MCF 10A (cell line): ENCODE data around the gene RCBTB2. TPM values are rescaled to one million over a fixed set of nuclear protein-coding genes. Genes with fewer than 3 reads are reported as not detected.

Experiments
- BruUV-seq: library from RNA; stranded (reverse); fragments of 400-500 nt; replicated peaks from 2 replicates; lab custom pipeline; 2021; lab: Mats Ljungman, UMichigan
- CTCF ChIA-PET: fragments of 300-600 bp; sonication (Branson Sonifier 250); formaldehyde crosslinking; extraction: SDS; loops from one replicate; lab custom pipeline; 2021; ENCODE audit warnings: antibody characterized with exemption, inconsistent platforms; lab: Yijun Ruan, JAX
- POLR2A ChIA-PET: fragments of 300-600, 350-650 bp; sonication (Branson Sonifier 250); formaldehyde crosslinking; extraction: SDS; loops from one replicate; lab custom pipeline; 2020; ENCODE audit warnings: antibody characterized with exemption, inconsistent platforms; lab: Yijun Ruan, JAX
- DNase-seq: peaks from one replicate; pipeline ENCODE4 v3.0.0-alpha.2; 2018; ENCODE audit not compliant: unreplicated experiment
- H3K27ac Mint-ChIP-seq: one replicate; pipeline ENCODE4 v1.8.0; 2022; ENCODE audit warnings: mild to moderate bottlenecking, low read depth, mixed read lengths; ENCODE audit not compliant: unreplicated experiment
- H3K27me3 Mint-ChIP-seq: one replicate; pipeline ENCODE4 v1.8.0; 2022; ENCODE audit warnings: mixed read lengths; ENCODE audit not compliant: insufficient read depth, unreplicated experiment
- H3K36me3 Mint-ChIP-seq: one replicate; pipeline ENCODE4 v1.8.0; 2022; ENCODE audit warnings: mild to moderate bottlenecking, moderate library complexity, mixed read lengths; ENCODE audit not compliant: insufficient read depth, unreplicated experiment
- H3K4me1 Mint-ChIP-seq: one replicate; pipeline ENCODE4 v1.8.0; 2022; ENCODE audit warnings: mixed read lengths; ENCODE audit not compliant: insufficient read depth, unreplicated experiment
- H3K4me3 Mint-ChIP-seq: one replicate; pipeline ENCODE4 v1.8.0; 2022; ENCODE audit warnings: mild to moderate bottlenecking, moderate library complexity, mixed read lengths; ENCODE audit not compliant: unreplicated experiment
- H3K9me3 Mint-ChIP-seq: one replicate; pipeline ENCODE4 v1.8.0; 2022; ENCODE audit warnings: mixed read lengths; ENCODE audit not compliant: unreplicated experiment
- intact Hi-C: fragments of 100-400 bp; cut with micrococcal nuclease; formaldehyde crosslinking; loops from 2 replicates; pipeline ENCODE4 v1.14.1; 2022
- total RNA-seq: library from RNA; stranded (reverse); gene quantifications from 2 replicates; pipeline ENCODE4 v1.2.3, GENCODE V29; 2022
- TF ChIP-seq, protein P1 (sequence below): fragments of 200-600 bp; IDR thresholded peaks from one replicate; pipeline ENCODE4 v1.8.0; 2022; ENCODE audit warnings: antibody characterized with exemption, mild to moderate bottlenecking; ENCODE audit not compliant: unreplicated experiment

The RCBTB2 gene
- total RNA-seq, 1 experiment from 2014 or later, result 2.4 TPM

DNA sequence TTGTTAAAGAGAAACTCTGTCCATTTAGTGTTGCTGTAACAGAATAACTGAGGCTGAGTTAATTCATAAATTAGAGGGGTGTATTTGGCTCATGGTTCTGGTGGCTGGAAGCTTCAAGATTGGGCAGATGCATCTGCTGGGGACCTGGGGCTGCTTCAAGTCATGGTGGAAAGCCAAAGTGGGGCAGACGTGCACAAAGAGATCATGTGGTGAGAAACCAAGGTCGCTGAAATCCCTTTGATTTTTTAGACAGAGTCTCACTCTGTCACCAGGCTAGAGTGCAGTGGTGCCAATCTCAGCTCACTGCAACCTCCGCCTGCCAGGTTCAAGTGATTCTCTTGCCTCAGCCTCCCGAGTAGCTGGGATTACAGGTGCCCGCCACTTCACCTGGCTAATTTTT, 46.0 kb downstream of the RCBTB2 start:
- Mint-ChIP-seq H3K9me3 (no peaks in the 10 kb centered on the region), H3K4me3 (no peak overlapping the region), H3K36me3 (peaks cover 11% of the 10 kb centered on the region), H3K27ac (no peak overlapping the region), H3K27me3 (no peaks in the 10 kb centered on the region), H3K4me1 (no peaks in the 10 kb centered on the region)
- DNase-seq, result no peak
- no TSS peak for BruUV-seq
- TF ChIP-seq, protein P1, sequence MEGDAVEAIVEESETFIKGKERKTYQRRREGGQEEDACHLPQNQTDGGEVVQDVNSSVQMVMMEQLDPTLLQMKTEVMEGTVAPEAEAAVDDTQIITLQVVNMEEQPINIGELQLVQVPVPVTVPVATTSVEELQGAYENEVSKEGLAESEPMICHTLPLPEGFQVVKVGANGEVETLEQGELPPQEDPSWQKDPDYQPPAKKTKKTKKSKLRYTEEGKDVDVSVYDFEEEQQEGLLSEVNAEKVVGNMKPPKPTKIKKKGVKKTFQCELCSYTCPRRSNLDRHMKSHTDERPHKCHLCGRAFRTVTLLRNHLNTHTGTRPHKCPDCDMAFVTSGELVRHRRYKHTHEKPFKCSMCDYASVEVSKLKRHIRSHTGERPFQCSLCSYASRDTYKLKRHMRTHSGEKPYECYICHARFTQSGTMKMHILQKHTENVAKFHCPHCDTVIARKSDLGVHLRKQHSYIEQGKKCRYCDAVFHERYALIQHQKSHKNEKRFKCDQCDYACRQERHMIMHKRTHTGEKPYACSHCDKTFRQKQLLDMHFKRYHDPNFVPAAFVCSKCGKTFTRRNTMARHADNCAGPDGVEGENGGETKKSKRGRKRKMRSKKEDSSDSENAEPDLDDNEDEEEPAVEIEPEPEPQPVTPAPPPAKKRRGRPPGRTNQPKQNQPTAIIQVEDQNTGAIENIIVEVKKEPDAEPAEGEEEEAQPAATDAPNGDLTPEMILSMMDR, result no peak
- ChIA-PET POLR2A (interaction anchor here (0.6 kb wide), 1 partner anchor 84 kb away, joined by 3 read pairs; no protein-coding TSS in a partner anchor), CTCF (no interaction called here)
- intact Hi-C loops, result no loop called here

DNA sequence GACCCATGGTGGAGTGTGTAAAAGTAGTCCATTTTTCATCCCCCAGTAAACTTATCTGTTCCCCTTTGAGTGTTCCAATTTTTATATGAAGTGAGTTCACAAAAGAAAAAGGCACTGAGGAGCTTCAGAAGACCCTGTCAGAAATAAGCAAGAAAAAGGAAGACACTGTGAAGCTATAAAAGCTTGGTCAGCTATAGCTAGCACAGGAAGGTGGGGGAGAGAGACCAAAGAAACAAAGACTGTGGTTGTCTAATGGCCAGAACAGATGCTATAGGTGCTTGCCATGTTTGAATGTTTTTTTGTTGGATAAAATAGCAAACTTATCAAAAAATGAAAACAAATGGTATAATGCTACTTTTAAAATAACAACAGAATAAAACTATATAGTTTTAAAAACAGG, 46.5 kb downstream of the RCBTB2 start:
- intact Hi-C loops, result no loop called here
- Mint-ChIP-seq H3K4me1 (no peaks in the 10 kb centered on the region), H3K4me3 (no peak overlapping the region), H3K36me3 (peaks cover 11% of the 10 kb centered on the region), H3K27ac (no peak overlapping the region), H3K27me3 (no peaks in the 10 kb centered on the region), H3K9me3 (no peaks in the 10 kb centered on the region)
- TF ChIP-seq, protein P1, result no peak
- POLR2A ChIA-PET, result interaction anchor here (0.6 to 1.4 kb wide), 2 partner anchors 24 to 84 kb away, joined by 3 to 5 read pairs; no protein-coding TSS in a partner anchor
- no peak for DNase-seq
- CTCF ChIA-PET, result interaction anchor here (1.1 kb wide), 1 partner anchor 10 kb away, joined by 3 read pairs; no protein-coding TSS in a partner anchor
- no TSS peak for BruUV-seq

GRCh38 chr13:48485432-48485831, 47.4 kb downstream of the RCBTB2 start:
- no peak for DNase-seq
- Mint-ChIP-seq H3K4me1 (no peaks in the 10 kb centered on the region), H3K9me3 (no peaks in the 10 kb centered on the region), H3K36me3 (peaks cover 11% of the 10 kb centered on the region), H3K27me3 (no peaks in the 10 kb centered on the region), H3K27ac (peak overlapping the region; percentile 32), H3K4me3 (no peak overlapping the region)
- ChIA-PET CTCF (interaction anchor here (1.1 kb wide), 1 partner anchor 10 kb away, joined by 3 read pairs; no protein-coding TSS in a partner anchor), POLR2A (interaction anchor here (0.5 to 1.4 kb wide), 7 partner anchors 9 to 82 kb away, joined by 3 to 5 read pairs (median 3); no protein-coding TSS in a partner anchor)
- no TSS peak for BruUV-seq
- TF ChIP-seq, protein P1, result no peak
- intact Hi-C loops, result no loop called here

- no peaks in the 10 kb centered on the region for H3K9me3 Mint-ChIP-seq
- CTCF ChIA-PET, result no interaction called here
- no peak overlapping the region for H3K27ac Mint-ChIP-seq
- peaks cover 11% of the 10 kb centered on the region for H3K36me3 Mint-ChIP-seq
- no TSS peak for BruUV-seq
- TF ChIP-seq, protein P1, result no peak
- H3K27me3 Mint-ChIP-seq, result no peaks in the 10 kb centered on the region
- POLR2A ChIA-PET, result no interaction called here
- no peak overlapping the region for H3K4me3 Mint-ChIP-seq
- no peak for DNase-seq
- intact Hi-C loops, result no loop called here
- H3K4me1 Mint-ChIP-seq, result no peaks in the 10 kb centered on the region
These were observed 49.3 kb downstream of the RCBTB2 start for GRCh38 chr13:48483575-48483974.
